GM19438 (cell line): ENCODE results near the gene PXN.

Source experiments
- ATAC-seq: cut with Tn5 transposase; IDR thresholded peaks from one replicate; pipeline ENCODE4 v1.9.1; 2021; ENCODE audit warnings: low read depth; ENCODE audit not compliant: unreplicated experiment

The PXN gene

GRCh38 chr12:120181991-120182631, 83.4 kb downstream of the PXN start:
- ATAC-seq = no peak

DNA sequence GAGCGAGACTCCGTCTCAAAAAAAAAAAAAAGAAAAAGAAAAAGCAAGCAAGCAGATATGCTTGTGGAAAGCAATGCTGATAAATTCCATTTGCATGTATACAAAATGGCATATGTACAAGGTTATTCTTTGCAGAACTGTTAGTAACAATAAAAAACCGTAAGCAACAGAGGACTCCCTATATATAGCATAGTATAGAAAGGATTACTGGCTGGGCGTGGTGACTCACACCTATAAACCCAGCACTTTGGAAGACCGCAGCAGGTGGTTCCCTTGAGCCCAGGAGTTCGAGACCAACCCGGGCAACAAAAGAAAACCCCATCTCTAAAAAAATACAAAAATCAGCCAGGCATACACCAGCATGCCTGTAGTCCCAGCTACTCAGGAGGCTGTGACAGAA, 84.6 kb downstream of the PXN start:
- no peak for ATAC-seq

- no peak for ATAC-seq
Observed at GRCh38 chr12:120175537-120175936, 90.0 kb downstream of the PXN start.

DNA sequence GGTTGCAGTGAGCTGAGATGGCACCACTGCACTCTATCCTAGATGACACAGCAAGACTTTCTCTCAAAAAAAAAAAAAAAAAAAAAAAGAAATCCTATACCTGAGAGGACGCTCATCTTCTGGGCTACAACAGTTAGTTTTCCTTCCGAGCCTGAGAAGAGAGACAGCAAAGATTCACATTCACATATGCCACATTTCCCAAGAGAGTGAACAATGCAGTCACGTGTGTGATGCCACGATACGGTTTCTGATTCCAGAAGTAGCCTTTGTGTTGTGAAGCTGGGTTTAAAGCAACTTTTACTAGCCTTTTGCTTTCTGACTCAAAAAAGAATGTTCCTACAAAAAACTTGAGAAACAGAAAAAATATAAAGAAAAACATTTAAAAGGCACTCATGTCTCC, 90.5 kb downstream of the PXN start:
- no peak for ATAC-seq

DNA sequence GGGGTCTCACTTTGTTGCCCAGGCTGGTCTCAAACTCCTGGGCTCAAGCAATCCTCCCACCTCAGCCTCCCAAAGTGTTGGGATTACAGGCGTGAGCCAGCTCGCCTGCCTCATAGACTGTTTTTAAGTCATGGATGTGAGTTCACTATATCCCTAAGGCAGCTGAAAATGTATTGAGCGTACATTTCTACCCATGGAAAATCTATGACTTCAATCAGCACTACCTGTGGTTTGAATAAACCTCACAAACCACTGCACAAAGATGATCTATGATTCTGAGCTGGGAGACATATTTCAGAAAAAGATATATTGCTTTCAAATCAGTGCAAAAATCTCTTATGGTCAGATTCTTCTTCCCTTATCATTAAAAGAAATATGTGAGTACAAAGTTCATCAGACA, 93.5 kb downstream of the PXN start:
- ATAC-seq = no peak

- ATAC-seq = no peak
Observed at GRCh38 chr12:120170631-120171030, 94.9 kb downstream of the PXN start.

DNA sequence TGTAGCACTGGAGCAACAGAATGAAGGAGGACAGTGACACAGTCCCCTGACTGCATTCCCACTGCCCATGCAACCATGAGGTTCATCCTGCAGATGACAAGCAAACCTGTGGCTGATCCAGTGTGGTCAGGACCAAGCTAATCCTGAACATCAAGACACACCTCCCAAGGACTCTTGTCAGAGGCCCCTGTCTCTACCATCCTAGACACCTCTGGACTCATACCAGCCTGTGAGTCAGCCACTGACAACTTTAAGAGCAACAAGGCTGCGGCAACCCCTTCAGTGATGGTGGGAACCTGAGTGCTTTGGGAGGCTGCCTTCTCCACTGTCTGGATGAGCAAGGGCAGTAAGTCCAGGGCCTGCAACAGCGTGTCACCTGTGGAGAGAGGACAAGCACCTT, 95.6 kb downstream of the PXN start:
- no peak for ATAC-seq

DNA sequence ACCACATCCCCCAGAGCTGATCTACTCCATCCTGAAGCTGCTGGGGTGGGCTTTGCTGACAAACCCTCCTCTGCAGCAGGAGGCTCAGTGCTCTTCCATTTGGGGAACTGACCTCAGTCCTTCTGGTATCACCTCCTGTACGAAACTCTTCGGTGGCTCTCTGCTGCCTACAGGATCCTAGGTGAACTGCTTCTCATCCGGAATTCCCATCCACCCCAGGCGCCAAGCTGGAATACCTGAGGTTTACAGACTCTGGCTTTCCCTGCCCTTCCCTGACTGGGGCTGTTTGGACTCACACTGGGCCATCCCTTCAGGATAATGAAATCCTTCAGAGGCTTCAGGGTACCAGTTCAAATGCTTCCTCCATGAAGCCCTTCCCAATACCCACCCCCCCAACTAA, 97.2 kb downstream of the PXN start:
- no peak for ATAC-seq

- no peak for ATAC-seq
Observed at GRCh38 chr12:120167529-120168095, 97.9 kb downstream of the PXN start.

- ATAC-seq = no peak
Observed at GRCh38 chr12:120164293-120164692, 101.2 kb downstream of the PXN start.

GRCh38 chr12:120162763-120163162, 102.8 kb downstream of the PXN start:
- ATAC-seq = no peak

- no peak for ATAC-seq
Observed at GRCh38 chr12:120161852-120162251, 103.7 kb downstream of the PXN start.
